GM18951 (cell line): Measurements from ENCODE around the gene RAPGEF5.

Experiments used
- POLR2A ChIP-seq: IDR thresholded peaks from 4 replicates; pipeline ENCODE4 v1.6.1; 2011; ENCODE audit warnings: mild to moderate bottlenecking; ENCODE audit not compliant: insufficient read length, insufficient read depth; ENCODE audit errors: extremely low read depth
- in situ Hi-C: fragments of 300-500 bp; cut with MboI; formaldehyde crosslinking; loops from one replicate; pipeline ENCODE4 v1.12.0; 2022; ENCODE audit warnings: low sequenced_read_pairs, mixed read lengths, inconsistent platforms; ENCODE audit not compliant: unreplicated experiment

Gene RAPGEF5

GRCh38 chr7:22219739-22220493 is 137.0 kb downstream of the RAPGEF5 start:
- TF ChIP-seq POLR2A = no peak
- in situ Hi-C loops = no loop called here

DNA sequence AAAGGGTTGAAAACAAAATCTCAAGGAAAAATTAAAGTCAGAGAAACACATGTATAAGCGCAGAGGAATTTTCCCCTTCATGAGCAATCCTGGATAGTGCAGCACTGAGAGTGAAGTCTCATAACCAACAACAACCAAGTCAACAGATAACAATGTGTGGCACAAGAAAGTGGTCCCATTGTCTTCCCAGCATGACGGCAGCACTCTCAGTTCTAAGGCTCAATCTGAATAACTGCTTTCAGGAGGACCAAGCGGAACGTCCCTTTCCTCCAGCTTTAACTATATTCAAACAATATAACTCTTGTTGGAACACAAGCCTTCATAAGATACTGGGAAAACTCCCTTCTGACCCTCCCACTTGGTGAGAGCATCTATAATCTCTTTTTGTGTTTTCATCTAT is 137.9 kb downstream of the RAPGEF5 start:
- in situ Hi-C loops = no loop called here
- TF ChIP-seq POLR2A = no peak

DNA sequence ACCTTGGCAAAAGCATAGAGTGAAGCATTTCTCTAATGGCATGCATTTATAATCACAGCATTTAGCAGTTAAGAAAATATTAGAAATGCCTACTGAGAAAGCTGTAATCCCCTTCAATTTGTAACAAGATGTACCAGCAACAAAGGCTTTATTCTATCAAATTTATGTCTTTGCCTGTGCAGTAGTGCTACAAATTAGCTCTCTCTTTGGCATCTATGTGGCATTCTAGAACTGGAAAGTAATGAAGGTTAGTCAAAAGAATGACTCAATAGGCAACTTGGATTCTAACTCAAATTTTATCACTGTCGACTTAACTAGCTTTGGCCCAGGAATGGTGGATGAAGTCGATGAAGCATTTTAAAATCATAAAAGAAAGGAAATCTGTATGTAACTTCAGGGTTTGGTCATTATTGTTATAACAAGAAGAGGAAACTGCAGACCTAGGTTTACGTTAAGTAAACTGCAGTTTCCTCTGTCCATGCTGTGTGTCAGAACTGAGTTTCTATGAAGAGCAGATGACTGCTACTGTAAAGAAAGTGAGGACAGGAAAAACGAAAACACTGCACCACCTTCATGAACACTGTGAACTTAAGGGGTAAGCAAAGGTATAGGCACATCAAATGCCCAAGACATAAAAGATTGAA is 140.0 kb downstream of the RAPGEF5 start:
- TF ChIP-seq POLR2A = no peak
- in situ Hi-C loops = no loop called here

DNA sequence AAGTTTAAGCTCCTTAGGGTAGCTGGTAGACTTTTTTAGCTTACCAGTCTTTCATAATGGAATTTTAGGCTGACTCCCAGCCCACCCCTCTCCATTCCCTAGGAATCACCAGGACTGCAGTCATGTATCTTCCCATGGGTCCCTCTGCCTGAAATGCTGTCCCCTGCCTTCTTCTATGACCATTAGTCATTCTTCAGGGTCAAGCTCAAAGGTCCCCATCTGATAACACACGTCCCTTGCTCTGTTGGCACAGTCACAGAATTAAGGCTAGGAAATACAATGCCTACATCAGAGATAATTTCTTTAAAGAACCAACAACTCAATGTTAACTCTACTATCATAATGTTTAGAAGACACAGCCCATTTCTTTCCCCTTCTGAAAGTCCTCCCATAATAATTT is 140.6 kb downstream of the RAPGEF5 start:
- in situ Hi-C loops = no loop called here
- TF ChIP-seq POLR2A = no peak

GRCh38 chr7:22214000-22214399 is 143.0 kb downstream of the RAPGEF5 start:
- in situ Hi-C loops = no loop called here
- TF ChIP-seq POLR2A = no peak

DNA sequence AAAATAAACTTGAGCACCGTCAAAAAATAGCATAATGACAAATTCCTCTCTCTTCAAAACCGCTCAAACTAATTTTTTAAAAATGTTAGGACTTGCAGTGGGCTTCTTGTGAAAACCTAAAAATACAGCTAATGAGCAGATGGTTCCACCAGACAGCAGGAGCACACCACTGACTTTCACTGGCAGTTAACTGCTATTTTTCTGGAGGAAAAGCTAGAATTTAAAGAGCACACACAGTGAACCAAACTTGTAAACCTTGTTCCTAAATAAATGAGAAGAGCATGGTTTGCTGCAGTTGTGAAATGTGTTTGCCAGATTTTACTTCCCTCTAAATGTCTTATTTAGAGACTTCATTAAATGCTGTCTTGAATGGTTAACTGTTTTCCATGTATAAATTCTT is 143.9 kb downstream of the RAPGEF5 start:
- in situ Hi-C loops = no loop called here
- TF ChIP-seq POLR2A = no peak

DNA sequence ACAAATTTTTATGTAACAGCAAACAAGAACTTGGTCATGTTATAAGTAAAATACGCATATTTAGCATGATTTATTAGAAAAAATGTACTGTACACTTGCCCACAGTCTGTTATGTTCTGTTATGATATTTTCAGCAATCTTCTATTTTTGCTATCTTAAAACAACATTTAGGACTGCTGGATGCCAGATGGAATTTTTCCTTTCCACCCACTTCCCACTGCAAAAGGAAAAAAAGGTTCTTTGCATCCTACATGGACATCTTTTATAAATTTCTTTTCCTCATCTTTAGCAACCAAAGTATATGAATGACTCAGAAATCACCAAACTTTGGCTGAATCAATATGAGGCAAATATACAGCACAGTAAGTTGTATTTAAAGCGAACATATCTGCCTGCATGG is 146.0 kb downstream of the RAPGEF5 start:
- in situ Hi-C loops = no loop called here
- no peak for TF ChIP-seq POLR2A

GRCh38 chr7:22210355-22210754 is 146.6 kb downstream of the RAPGEF5 start:
- no peak for TF ChIP-seq POLR2A
- in situ Hi-C loops = no loop called here

DNA sequence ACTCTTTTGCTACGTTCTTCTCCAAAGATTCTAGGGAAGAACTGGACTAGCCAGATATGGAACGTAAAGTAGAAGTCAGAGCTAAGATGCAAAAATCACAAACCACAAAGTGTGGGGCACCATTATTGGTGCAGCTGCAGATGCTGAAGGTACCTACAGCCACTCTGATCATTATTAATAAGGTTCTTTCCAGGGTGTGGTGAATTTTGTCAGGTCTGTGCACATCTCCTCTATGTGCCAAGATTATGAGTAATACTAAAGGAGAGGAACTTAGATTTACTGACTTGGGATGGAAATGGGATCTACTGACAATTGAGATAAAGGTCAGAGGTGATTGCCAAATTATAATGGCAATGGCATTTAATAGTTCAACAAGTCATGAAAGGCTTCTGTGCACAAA is 148.2 kb downstream of the RAPGEF5 start:
- TF ChIP-seq POLR2A = no peak
- in situ Hi-C loops = no loop called here

DNA sequence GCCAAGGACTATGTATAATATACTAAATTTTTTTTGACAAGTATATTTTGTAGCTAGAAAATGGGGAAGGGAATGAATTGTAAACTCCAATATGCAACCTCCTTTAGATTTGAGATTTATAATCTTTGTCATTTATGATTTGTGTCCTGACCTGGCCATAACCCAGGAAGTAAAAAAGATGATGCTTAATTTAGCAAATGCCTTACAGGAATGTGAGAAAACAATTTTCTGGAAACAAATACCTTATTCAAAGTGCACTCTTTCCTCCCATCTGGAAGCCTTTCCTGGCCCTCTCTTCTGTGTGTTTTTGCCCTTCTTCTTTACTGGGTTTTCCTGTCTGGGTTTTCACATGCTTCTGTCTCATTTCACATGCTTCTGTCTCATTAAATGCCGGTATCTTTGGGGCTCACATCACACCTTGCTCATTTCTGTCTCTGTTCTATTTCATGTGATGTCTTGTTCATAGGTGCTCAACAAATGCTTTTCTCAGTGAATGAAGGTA is 149.2 kb downstream of the RAPGEF5 start:
- no peak for TF ChIP-seq POLR2A

GRCh38 chr7:22205631-22206030 is 151.3 kb downstream of the RAPGEF5 start:
- no peak for TF ChIP-seq POLR2A
- in situ Hi-C loops = no loop called here

More for the DNA sequence above, 149.2 kb downstream of the RAPGEF5 start:
- in situ Hi-C loops = no loop called here

- in situ Hi-C loops = no loop called here
- no peak for TF ChIP-seq POLR2A
Observed at GRCh38 chr7:22204312-22204711, 152.6 kb downstream of the RAPGEF5 start.

DNA sequence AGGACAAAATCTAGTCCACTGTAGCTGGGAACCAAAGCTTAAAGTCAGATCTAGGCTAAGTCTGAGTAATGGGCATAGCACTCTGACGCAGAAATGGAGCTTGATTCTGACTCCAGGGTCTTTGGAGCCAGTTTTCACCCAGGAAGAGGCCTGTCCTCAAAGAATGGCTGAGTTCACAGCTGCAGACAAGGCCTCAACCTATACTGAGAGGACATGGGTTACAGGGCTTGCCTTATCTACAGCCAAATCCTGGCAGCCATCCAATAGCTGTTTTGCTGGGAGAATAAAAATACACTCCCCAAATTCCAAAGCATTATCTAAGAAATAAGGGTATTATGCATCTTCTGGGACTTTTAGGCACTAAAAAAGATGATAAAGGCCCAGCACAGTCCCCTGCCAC is 154.8 kb downstream of the RAPGEF5 start:
- no peak for TF ChIP-seq POLR2A
- in situ Hi-C loops = no loop called here
